Ishikawa (cell line): ENCODE measurements around the gene OTUD3.

ENCODE experiments used
- CEBPB ChIP-seq: IDR thresholded peaks from 2 replicates; pipeline ENCODE4 v1.6.1; 2012
- CREB1 ChIP-seq: IDR thresholded peaks from 2 replicates; pipeline ENCODE4 v1.6.1; 2012; ENCODE audit warnings: low read depth
- EGR1 ChIP-seq: IDR thresholded peaks from 2 replicates; pipeline ENCODE4 v1.6.1; 2012
- EP300 ChIP-seq: IDR thresholded peaks from 2 replicates; pipeline ENCODE4 v1.6.1; 2012; ENCODE audit warnings: borderline replicate concordance
- FOXM1 ChIP-seq: IDR thresholded peaks from 2 replicates; pipeline ENCODE4 v1.6.1; 2012; ENCODE audit warnings: low read depth, borderline replicate concordance
- NFIC ChIP-seq: IDR thresholded peaks from 2 replicates; pipeline ENCODE4 v1.6.1; 2012
- RAD21 ChIP-seq: IDR thresholded peaks from 2 replicates; pipeline ENCODE4 v1.6.1; 2012; ENCODE audit warnings: low read depth
- TAF1 ChIP-seq: IDR thresholded peaks from 2 replicates; pipeline ENCODE4 v1.6.1; 2012; ENCODE audit warnings: low read depth, mild to moderate bottlenecking
- TCF12 ChIP-seq: IDR thresholded peaks from 2 replicates; pipeline ENCODE4 v1.6.1; 2012; ENCODE audit warnings: low read depth
- TEAD4 ChIP-seq: IDR thresholded peaks from 2 replicates; pipeline ENCODE4 v1.6.1; 2012
- YY1 ChIP-seq: IDR thresholded peaks from 2 replicates; pipeline ENCODE4 v1.6.1; 2012; ENCODE audit warnings: low read depth
- ZBTB7A ChIP-seq: IDR thresholded peaks from 2 replicates; pipeline ENCODE4 v1.6.1; 2012; ENCODE audit warnings: low read depth
- TF ChIP-seq, protein P1 (sequence below): IDR thresholded peaks from 2 replicates; pipeline ENCODE4 v1.6.1; 2012
- TF ChIP-seq, protein P2 (sequence below): IDR thresholded peaks from 2 replicates; pipeline ENCODE4 v1.6.1; 2012
- TF ChIP-seq, protein P3 (sequence below): IDR thresholded peaks from 2 replicates; pipeline ENCODE4 v1.6.1; 2012; ENCODE audit warnings: low read depth, mild to moderate bottlenecking

OTUD3 gene

DNA sequence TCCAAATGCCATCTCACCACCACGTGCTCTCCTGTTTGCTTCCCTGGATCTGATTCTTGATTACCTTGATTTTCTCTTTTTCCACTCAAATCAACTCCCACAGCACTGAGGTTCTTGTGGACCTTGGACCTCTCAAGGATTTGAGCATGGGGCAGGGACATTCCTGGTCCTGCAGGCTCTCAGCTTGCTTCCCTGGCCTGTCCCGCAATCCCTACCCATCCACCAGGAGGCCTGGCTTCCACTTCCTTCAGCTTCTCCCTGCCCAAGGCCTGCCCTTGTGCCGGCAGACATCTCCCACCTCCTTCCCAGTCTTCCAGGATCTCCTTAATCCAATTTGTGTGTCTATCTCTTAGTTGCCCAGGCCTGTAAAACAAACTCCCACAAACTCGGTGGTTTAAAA, 75.6 kb downstream of the OTUD3 start:
- TF ChIP-seq CREB1: no peak
- no peak for TF ChIP-seq EGR1
- TF ChIP-seq TAF1: no peak
- no peak for TF ChIP-seq ZBTB7A
- TF ChIP-seq, protein P1, sequence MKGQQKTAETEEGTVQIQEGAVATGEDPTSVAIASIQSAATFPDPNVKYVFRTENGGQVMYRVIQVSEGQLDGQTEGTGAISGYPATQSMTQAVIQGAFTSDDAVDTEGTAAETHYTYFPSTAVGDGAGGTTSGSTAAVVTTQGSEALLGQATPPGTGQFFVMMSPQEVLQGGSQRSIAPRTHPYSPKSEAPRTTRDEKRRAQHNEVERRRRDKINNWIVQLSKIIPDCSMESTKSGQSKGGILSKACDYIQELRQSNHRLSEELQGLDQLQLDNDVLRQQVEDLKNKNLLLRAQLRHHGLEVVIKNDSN: no peak
- no peak for TF ChIP-seq FOXM1
- no peak for TF ChIP-seq TEAD4
- no peak for TF ChIP-seq RAD21
- TF ChIP-seq NFIC: no peak
- TF ChIP-seq, protein P2, sequence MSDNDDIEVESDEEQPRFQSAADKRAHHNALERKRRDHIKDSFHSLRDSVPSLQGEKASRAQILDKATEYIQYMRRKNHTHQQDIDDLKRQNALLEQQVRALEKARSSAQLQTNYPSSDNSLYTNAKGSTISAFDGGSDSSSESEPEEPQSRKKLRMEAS: no peak
- TF ChIP-seq EP300: no peak
- no peak for TF ChIP-seq TCF12
- no peak for TF ChIP-seq CEBPB
- no peak for TF ChIP-seq YY1

DNA sequence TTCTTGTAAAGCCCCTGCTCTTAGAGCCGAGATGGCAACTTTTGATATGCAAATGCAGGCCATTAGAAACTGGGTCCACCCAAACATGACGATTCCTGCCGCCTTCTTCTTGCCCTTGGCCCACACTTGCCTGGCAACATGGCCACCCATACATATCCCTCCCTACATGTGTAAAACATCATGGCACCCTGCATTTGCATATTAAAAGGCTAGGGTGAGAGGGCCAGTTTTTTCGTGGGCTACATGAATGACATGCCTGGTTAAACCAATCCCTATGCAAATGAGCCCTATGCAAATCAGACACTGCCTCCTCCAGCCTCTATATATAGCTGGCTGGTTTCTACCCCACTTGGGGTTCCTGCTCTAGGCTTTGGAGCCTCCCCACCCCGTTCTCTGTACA, 78.4 kb downstream of the OTUD3 start:
- TF ChIP-seq TCF12 (no peak), EP300 (no peak), YY1 (no peak), RAD21 (no peak), FOXM1 (no peak), EGR1 (no peak), ZBTB7A (no peak), TAF1 (no peak), NFIC (no peak), CREB1 (no peak), TEAD4 (no peak), CEBPB (no peak)
- TF ChIP-seq, protein P3, sequence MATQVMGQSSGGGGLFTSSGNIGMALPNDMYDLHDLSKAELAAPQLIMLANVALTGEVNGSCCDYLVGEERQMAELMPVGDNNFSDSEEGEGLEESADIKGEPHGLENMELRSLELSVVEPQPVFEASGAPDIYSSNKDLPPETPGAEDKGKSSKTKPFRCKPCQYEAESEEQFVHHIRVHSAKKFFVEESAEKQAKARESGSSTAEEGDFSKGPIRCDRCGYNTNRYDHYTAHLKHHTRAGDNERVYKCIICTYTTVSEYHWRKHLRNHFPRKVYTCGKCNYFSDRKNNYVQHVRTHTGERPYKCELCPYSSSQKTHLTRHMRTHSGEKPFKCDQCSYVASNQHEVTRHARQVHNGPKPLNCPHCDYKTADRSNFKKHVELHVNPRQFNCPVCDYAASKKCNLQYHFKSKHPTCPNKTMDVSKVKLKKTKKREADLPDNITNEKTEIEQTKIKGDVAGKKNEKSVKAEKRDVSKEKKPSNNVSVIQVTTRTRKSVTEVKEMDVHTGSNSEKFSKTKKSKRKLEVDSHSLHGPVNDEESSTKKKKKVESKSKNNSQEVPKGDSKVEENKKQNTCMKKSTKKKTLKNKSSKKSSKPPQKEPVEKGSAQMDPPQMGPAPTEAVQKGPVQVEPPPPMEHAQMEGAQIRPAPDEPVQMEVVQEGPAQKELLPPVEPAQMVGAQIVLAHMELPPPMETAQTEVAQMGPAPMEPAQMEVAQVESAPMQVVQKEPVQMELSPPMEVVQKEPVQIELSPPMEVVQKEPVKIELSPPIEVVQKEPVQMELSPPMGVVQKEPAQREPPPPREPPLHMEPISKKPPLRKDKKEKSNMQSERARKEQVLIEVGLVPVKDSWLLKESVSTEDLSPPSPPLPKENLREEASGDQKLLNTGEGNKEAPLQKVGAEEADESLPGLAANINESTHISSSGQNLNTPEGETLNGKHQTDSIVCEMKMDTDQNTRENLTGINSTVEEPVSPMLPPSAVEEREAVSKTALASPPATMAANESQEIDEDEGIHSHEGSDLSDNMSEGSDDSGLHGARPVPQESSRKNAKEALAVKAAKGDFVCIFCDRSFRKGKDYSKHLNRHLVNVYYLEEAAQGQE: no peak
- TF ChIP-seq, protein P1: no peak
- TF ChIP-seq, protein P2: no peak
